Retina (tissue), 1 donor: Measurements from ENCODE around the gene HDAC7.

Experiments used
- DNase-seq: peaks from one replicate; pipeline ENCODE4 v3.0.0-alpha.2; 2016

The HDAC7 gene

GRCh38 chr12:47791351-47791746 lies 28.4 kb downstream of the HDAC7 start:
- no peak for DNase-seq

- no peak for DNase-seq
These were observed 28.9 kb downstream of the HDAC7 start for GRCh38 chr12:47790676-47791350.

- DNase-seq = no peak
These were observed 29.8 kb downstream of the HDAC7 start for GRCh38 chr12:47789712-47790489.

- DNase-seq = no peak
These were observed 30.6 kb downstream of the HDAC7 start for GRCh38 chr12:47789141-47789540.

- no peak for DNase-seq
These were observed 31.9 kb downstream of the HDAC7 start for GRCh38 chr12:47787596-47788319.

GRCh38 chr12:47786662-47787280 lies 32.9 kb downstream of the HDAC7 start:
- DNase-seq = no peak

- no peak for DNase-seq
These were observed 33.6 kb downstream of the HDAC7 start for GRCh38 chr12:47785887-47786661.

GRCh38 chr12:47785036-47785886 lies 34.4 kb downstream of the HDAC7 start:
- no peak for DNase-seq

- DNase-seq = no peak
These were observed 35.6 kb downstream of the HDAC7 start for GRCh38 chr12:47783821-47784819.

GRCh38 chr12:47783024-47783755 lies 36.5 kb downstream of the HDAC7 start:
- DNase-seq = no peak

GRCh38 chr12:47782372-47782770 lies 37.3 kb downstream of the HDAC7 start:
- no peak for DNase-seq

- no peak for DNase-seq
These were observed 38.0 kb downstream of the HDAC7 start for GRCh38 chr12:47781479-47782371.

- no peak for DNase-seq
These were observed 39.7 kb downstream of the HDAC7 start for GRCh38 chr12:47779943-47780504.

GRCh38 chr12:47779301-47779942 lies 40.3 kb downstream of the HDAC7 start:
- peak; percentile 88 for DNase-seq

GRCh38 chr12:47778881-47779280 lies 40.8 kb downstream of the HDAC7 start:
- no peak for DNase-seq

GRCh38 chr12:47777741-47778558 lies 41.8 kb downstream of the HDAC7 start:
- DNase-seq = no peak

GRCh38 chr12:47777151-47777550 lies 42.6 kb downstream of the HDAC7 start:
- DNase-seq = no peak
